Endothelial cell (in vitro differentiated cells): Measurements from ENCODE around the gene SPON1. TPM values are rescaled to one million over a fixed set of nuclear protein-coding genes. Genes with fewer than 3 reads are reported as not detected.

Experiments used
- DNase-seq: peaks from one replicate; pipeline ENCODE4 v3.0.0; 2021; ENCODE audit warnings: low spot score
- H3K27ac Mint-ChIP-seq: one replicate; pipeline ENCODE4 v1.8.0; 2021; ENCODE audit warnings: mixed read lengths, inconsistent platforms; ENCODE audit not compliant: unreplicated experiment
- H3K27me3 Mint-ChIP-seq: one replicate; pipeline ENCODE4 v1.8.0; 2021; ENCODE audit warnings: mild to moderate bottlenecking, moderate library complexity, mixed read lengths, inconsistent platforms; ENCODE audit not compliant: unreplicated experiment
- H3K36me3 Mint-ChIP-seq: one replicate; pipeline ENCODE4 v1.8.0; 2021; ENCODE audit warnings: mild to moderate bottlenecking, low read depth, mixed read lengths, inconsistent platforms; ENCODE audit not compliant: unreplicated experiment
- H3K4me1 Mint-ChIP-seq: one replicate; pipeline ENCODE4 v1.8.0; 2021; ENCODE audit warnings: mild to moderate bottlenecking, mixed read lengths, inconsistent platforms; ENCODE audit not compliant: unreplicated experiment
- H3K4me3 Mint-ChIP-seq: one replicate; pipeline ENCODE4 v1.8.0; 2021; ENCODE audit warnings: mild to moderate bottlenecking, mixed read lengths, inconsistent platforms; ENCODE audit not compliant: unreplicated experiment
- H3K9me3 Mint-ChIP-seq: one replicate; pipeline ENCODE4 v1.8.0; 2021; ENCODE audit warnings: mixed read lengths, inconsistent platforms; ENCODE audit not compliant: unreplicated experiment
- CTCF ChIP-seq: fragments of 200-600 bp; sonication (generic); IDR thresholded peaks from one replicate; pipeline ENCODE4 v1.5.0; 2021; ENCODE audit warnings: antibody characterized with exemption; ENCODE audit not compliant: unreplicated experiment
- total RNA-seq: library from RNA; stranded (reverse); fragmentation: NEBNext Ultra II Directional; extraction: Animal tissue kit (Norgen Biotek cat#: 25700); gene quantifications from one replicate; pipeline ENCODE4 v1.2.1, GENCODE V29; 2021; ENCODE audit not compliant: unreplicated experiment

SPON1 gene
- total RNA-seq, 1 donor from 2014 or later, result 120 TPM

GRCh38 chr11:14189874-14190273 lies 227.4 kb downstream of the SPON1 start:
- Mint-ChIP-seq H3K27ac (no peak overlapping the region), H3K4me1 (peaks cover 19% of the 10 kb centered on the region), H3K9me3 (peaks cover 4% of the 10 kb centered on the region), H3K36me3 (peaks cover 31% of the 10 kb centered on the region), H3K27me3 (peaks cover 5% of the 10 kb centered on the region), H3K4me3 (no peak overlapping the region)
- TF ChIP-seq CTCF, result no peak
- DNase-seq, result no peak

- peaks cover 18% of the 10 kb centered on the region for H3K36me3 Mint-ChIP-seq
- peaks cover 5% of the 10 kb centered on the region for H3K27me3 Mint-ChIP-seq
- no peak overlapping the region for H3K27ac Mint-ChIP-seq
- peaks cover 19% of the 10 kb centered on the region for H3K4me1 Mint-ChIP-seq
- peaks cover 4% of the 10 kb centered on the region for H3K9me3 Mint-ChIP-seq
- TF ChIP-seq CTCF, result no peak
- DNase-seq, result no peak
- H3K4me3 Mint-ChIP-seq, result no peak overlapping the region
Measured at GRCh38 chr11:14190992-14191778, 228.7 kb downstream of the SPON1 start.

- H3K27me3 Mint-ChIP-seq, result peaks cover 5% of the 10 kb centered on the region
- no peak overlapping the region for H3K27ac Mint-ChIP-seq
- peaks cover 4% of the 10 kb centered on the region for H3K9me3 Mint-ChIP-seq
- H3K4me3 Mint-ChIP-seq, result no peak overlapping the region
- no peak for DNase-seq
- peaks cover 21% of the 10 kb centered on the region for H3K36me3 Mint-ChIP-seq
- no peak for TF ChIP-seq CTCF
- H3K4me1 Mint-ChIP-seq, result peaks cover 19% of the 10 kb centered on the region
Measured at GRCh38 chr11:14193644-14194043, 231.1 kb downstream of the SPON1 start.

GRCh38 chr11:14202251-14203196 lies 240.0 kb downstream of the SPON1 start:
- no peak overlapping the region for H3K4me3 Mint-ChIP-seq
- no peak for TF ChIP-seq CTCF
- H3K27ac Mint-ChIP-seq, result no peak overlapping the region
- H3K4me1 Mint-ChIP-seq, result peaks cover 3% of the 10 kb centered on the region
- DNase-seq, result no peak
- H3K36me3 Mint-ChIP-seq, result peaks cover 3% of the 10 kb centered on the region
- no peaks in the 10 kb centered on the region for H3K9me3 Mint-ChIP-seq
- peaks cover 2% of the 10 kb centered on the region for H3K27me3 Mint-ChIP-seq

GRCh38 chr11:14203321-14203720 lies 240.8 kb downstream of the SPON1 start:
- Mint-ChIP-seq H3K4me1 (peaks cover 3% of the 10 kb centered on the region), H3K9me3 (no peaks in the 10 kb centered on the region), H3K36me3 (no peaks in the 10 kb centered on the region), H3K27me3 (peaks cover 2% of the 10 kb centered on the region), H3K4me3 (no peak overlapping the region), H3K27ac (no peak overlapping the region)
- no peak for TF ChIP-seq CTCF
- DNase-seq, result no peak
